ENCODE data around the gene ZNF582. TPM values are rescaled to one million over a fixed set of nuclear protein-coding genes. Genes with fewer than 3 reads are reported as not detected.
A peak's percentile ranks its signal among the peaks of the same experiment; 100 is the strongest.

ZNF582 gene
- total RNA-seq, 1 donor from 2014 or later: 5.1 TPM

- TF ChIP-seq CTCF (IDR thresholded peaks at IDR 0.05; ENCODE audit: unreplicated experiment): no peak
- no peak for DNase-seq (ENCODE audit: low spot score in 2 of 2, unreplicated experiment in 2 of 2)
- H3K27me3 Mint-ChIP-seq (ENCODE audit: low read depth): no peaks in the 10 kb centered on the region
- no peak overlapping the region for H3K4me3 Mint-ChIP-seq
- peaks cover 26% of the 10 kb centered on the region for H3K36me3 Mint-ChIP-seq
- H3K9me3 Mint-ChIP-seq: peaks cover 70% of the 10 kb centered on the region
- H3K27ac Mint-ChIP-seq: no peak overlapping the region
- H3K4me1 Mint-ChIP-seq: no peaks in the 10 kb centered on the region
Observed at GRCh38 chr19:56360841-56361240, 32.5 kb downstream of the ZNF582 start.

GRCh38 chr19:56356944-56357343 lies 36.4 kb downstream of the ZNF582 start:
- Mint-ChIP-seq H3K36me3 (peaks cover 20% of the 10 kb centered on the region), H3K4me3 (no peak overlapping the region), H3K27me3 (ENCODE audit: low read depth) (no peaks in the 10 kb centered on the region), H3K4me1 (no peaks in the 10 kb centered on the region), H3K9me3 (peaks cover 61% of the 10 kb centered on the region), H3K27ac (no peak overlapping the region)
- no peak for DNase-seq (ENCODE audit: low spot score in 2 of 2, unreplicated experiment in 2 of 2)
- TF ChIP-seq CTCF (IDR thresholded peaks at IDR 0.05; ENCODE audit: unreplicated experiment): no peak

GRCh38 chr19:56355517-56355916 lies 37.8 kb downstream of the ZNF582 start:
- H3K36me3 Mint-ChIP-seq: peaks cover 13% of the 10 kb centered on the region
- peaks cover 56% of the 10 kb centered on the region for H3K9me3 Mint-ChIP-seq
- no peak for TF ChIP-seq CTCF (IDR thresholded peaks at IDR 0.05; ENCODE audit: unreplicated experiment)
- H3K27me3 Mint-ChIP-seq (ENCODE audit: low read depth): no peaks in the 10 kb centered on the region
- DNase-seq (ENCODE audit: low spot score in 2 of 2, unreplicated experiment in 2 of 2): no peak
- H3K27ac Mint-ChIP-seq: no peak overlapping the region
- H3K4me1 Mint-ChIP-seq: no peaks in the 10 kb centered on the region
- H3K4me3 Mint-ChIP-seq: no peak overlapping the region

- H3K27ac Mint-ChIP-seq: no peak overlapping the region
- H3K4me1 Mint-ChIP-seq: no peaks in the 10 kb centered on the region
- TF ChIP-seq CTCF (IDR thresholded peaks at IDR 0.05; ENCODE audit: unreplicated experiment): no peak
- H3K36me3 Mint-ChIP-seq: no peaks in the 10 kb centered on the region
- H3K4me3 Mint-ChIP-seq: no peak overlapping the region
- no peak for DNase-seq (ENCODE audit: low spot score in 2 of 2, unreplicated experiment in 2 of 2)
- H3K27me3 Mint-ChIP-seq (ENCODE audit: low read depth): no peaks in the 10 kb centered on the region
- H3K9me3 Mint-ChIP-seq: peaks cover 29% of the 10 kb centered on the region
Observed at GRCh38 chr19:56351208-56351607, 42.1 kb downstream of the ZNF582 start.

- H3K4me3 Mint-ChIP-seq: no peak overlapping the region
- DNase-seq (ENCODE audit: low spot score in 2 of 2, unreplicated experiment in 2 of 2): no peak
- H3K27ac Mint-ChIP-seq: no peak overlapping the region
- H3K4me1 Mint-ChIP-seq: no peaks in the 10 kb centered on the region
- TF ChIP-seq CTCF (IDR thresholded peaks at IDR 0.05; ENCODE audit: unreplicated experiment): peak; percentile 71
- H3K9me3 Mint-ChIP-seq: peaks cover 33% of the 10 kb centered on the region
- H3K36me3 Mint-ChIP-seq: no peaks in the 10 kb centered on the region
- no peaks in the 10 kb centered on the region for H3K27me3 Mint-ChIP-seq (ENCODE audit: low read depth)
Observed at GRCh38 chr19:56350416-56351045, 42.8 kb downstream of the ZNF582 start.
